H9 (cell line): ENCODE measurements around the gene RGR. TPM values are rescaled to one million over a fixed set of nuclear protein-coding genes. Genes with fewer than 3 reads are reported as not detected.

Experiments used
- DNase-seq: peaks from one replicate; pipeline ENCODE4 v3.0.0-alpha.2; 2017
- H2AFZ ChIP-seq: one replicate; pipeline ENCODE4 v1.6.1; 2013; ENCODE audit warnings: mild to moderate bottlenecking, low read length, control low read depth, moderate library complexity
- H2AK5ac ChIP-seq: 2 replicates; pipeline ENCODE4 v1.6.1; 2013; ENCODE audit warnings: low read length, control low read depth, mixed read lengths; ENCODE audit not compliant: insufficient read length
- H2BK120ac ChIP-seq: one replicate; pipeline ENCODE4 v1.6.1; 2013; ENCODE audit warnings: low read depth, mild to moderate bottlenecking, low read length, control low read depth, inconsistent platforms; ENCODE audit not compliant: poor library complexity, severe bottlenecking
- H2BK12ac ChIP-seq: 2 replicates; pipeline ENCODE4 v1.6.1; 2013; ENCODE audit warnings: low read length, control low read depth, mixed read lengths, low read depth; ENCODE audit not compliant: insufficient read length
- H2BK15ac ChIP-seq: 2 replicates; pipeline ENCODE4 v1.6.1; 2013; ENCODE audit warnings: low read depth, low read length, control low read depth
- H2BK20ac ChIP-seq: one replicate; pipeline ENCODE4 v1.6.1; 2013; ENCODE audit warnings: low read depth, mild to moderate bottlenecking, low read length, control low read depth, inconsistent platforms; ENCODE audit not compliant: poor library complexity, severe bottlenecking
- H2BK5ac ChIP-seq: 2 replicates; pipeline ENCODE4 v1.6.1; 2013; ENCODE audit warnings: low read length, control low read depth, mixed read lengths; ENCODE audit not compliant: insufficient read length
- H3K14ac ChIP-seq: 2 replicates; pipeline ENCODE4 v1.6.1; 2013; ENCODE audit warnings: low read length, control low read depth; ENCODE audit not compliant: insufficient read depth
- H3K18ac ChIP-seq: 2 replicates; pipeline ENCODE4 v1.6.1; 2013; ENCODE audit warnings: low read depth, mild to moderate bottlenecking, mixed read lengths, low read length, control low read depth; ENCODE audit not compliant: insufficient read length
- H3K23ac ChIP-seq: 2 replicates; pipeline ENCODE4 v1.6.1; 2013; ENCODE audit warnings: low read length, control low read depth, mixed read lengths, low read depth; ENCODE audit not compliant: insufficient read length
- H3K23me2 ChIP-seq: 2 replicates; pipeline ENCODE4 v1.6.1; 2013; ENCODE audit warnings: low read depth, mild to moderate bottlenecking, mixed read lengths, low read length, control low read depth; ENCODE audit not compliant: insufficient read length, poor library complexity, severe bottlenecking
- H3K27ac ChIP-seq: 2 replicates; pipeline ENCODE4 v1.5.1; 2013; ENCODE audit warnings: low read length, control low read depth, mixed read lengths, low read depth; ENCODE audit not compliant: insufficient read length
- H3K27me3 ChIP-seq: 2 replicates; pipeline ENCODE4 v1.6.1; 2013; ENCODE audit warnings: low read length, control low read depth, inconsistent platforms; ENCODE audit not compliant: insufficient read depth
- H3K4ac ChIP-seq: 2 replicates; pipeline ENCODE4 v1.6.1; 2013; ENCODE audit warnings: low read depth, mild to moderate bottlenecking, control low read depth, inconsistent platforms, low read length, moderate library complexity
- H3K4me1 ChIP-seq: 2 replicates; pipeline ENCODE4 v1.6.1; 2013; ENCODE audit warnings: low read length, control low read depth, inconsistent platforms; ENCODE audit not compliant: insufficient read depth
- H3K4me2 ChIP-seq: 2 replicates; pipeline ENCODE4 v1.6.1; 2013; ENCODE audit warnings: low read length, control low read depth, mixed read lengths; ENCODE audit not compliant: insufficient read length, insufficient read depth
- H3K56ac ChIP-seq: 2 replicates; pipeline ENCODE4 v1.6.1; 2013; ENCODE audit warnings: low read depth, mild to moderate bottlenecking, mixed read lengths, low read length, control low read depth; ENCODE audit not compliant: insufficient read length
- H3K79me1 ChIP-seq: 2 replicates; pipeline ENCODE4 v1.6.1; 2013; ENCODE audit warnings: low read depth, mild to moderate bottlenecking, moderate library complexity, low read length, control low read depth, inconsistent platforms; ENCODE audit not compliant: insufficient read depth, poor library complexity, severe bottlenecking
- H3K79me2 ChIP-seq: 2 replicates; pipeline ENCODE4 v1.6.1; 2013; ENCODE audit warnings: low read length, control low read depth, inconsistent platforms; ENCODE audit not compliant: insufficient read depth
- H3K9ac ChIP-seq: 2 replicates; pipeline ENCODE4 v1.6.1; 2013; ENCODE audit warnings: low read length, control low read depth, mixed read lengths; ENCODE audit not compliant: insufficient read length; ENCODE audit errors: extremely low read depth
- H3K9me3 ChIP-seq: one replicate; pipeline ENCODE4 v1.6.1; 2013; ENCODE audit warnings: low read depth, low read length, inconsistent platforms; ENCODE audit not compliant: control insufficient read depth
- H3T11ph ChIP-seq: one replicate; pipeline ENCODE4 v1.6.1; 2013; ENCODE audit warnings: mild to moderate bottlenecking, low read length, control low read depth, inconsistent platforms
- H4K20me1 ChIP-seq: one replicate; pipeline ENCODE4 v1.6.1; 2013; ENCODE audit not compliant: control insufficient read depth, insufficient read length, insufficient read depth
- H4K5ac ChIP-seq: 2 replicates; pipeline ENCODE4 v1.6.1; 2013; ENCODE audit warnings: low read depth, mild to moderate bottlenecking, mixed read lengths, low read length, control low read depth; ENCODE audit not compliant: insufficient read length
- H4K8ac ChIP-seq: replicated peaks from 2 replicates; pipeline ENCODE4 v1.6.1; 2013; ENCODE audit warnings: low read length, control low read depth, mixed read lengths, low read depth; ENCODE audit not compliant: insufficient read length
- H4K91ac ChIP-seq: 2 replicates; pipeline ENCODE4 v1.6.1; 2013; ENCODE audit warnings: low read depth, mild to moderate bottlenecking, moderate library complexity, mixed read lengths, low read length, control low read depth; ENCODE audit not compliant: insufficient read length
- H3K27ac Mint-ChIP-seq, 3 experiments: 2 replicates in 2 of 3; 3 replicates in 1 of 3; pipeline ENCODE4 v1.8.0; 2020 to 2021; ENCODE audit warnings: mixed read lengths in 3 of 3, mild to moderate bottlenecking in 1 of 3, moderate library complexity in 1 of 3
- H3K27me3 Mint-ChIP-seq: 2 replicates; pipeline ENCODE4 v1.8.0; 2021; ENCODE audit warnings: low read depth, mild to moderate bottlenecking, moderate library complexity, mixed read lengths
- H3K36me3 Mint-ChIP-seq, 3 experiments: 2 replicates in 2 of 3; 3 replicates in 1 of 3; pipeline ENCODE4 v1.8.0; 2020 to 2021; ENCODE audit warnings: low read depth in 3 of 3, mixed read lengths in 3 of 3; ENCODE audit not compliant: insufficient read depth in 1 of 3
- H3K4me1 Mint-ChIP-seq, 2 experiments: 2 replicates each; pipeline ENCODE4 v1.8.0; 2020; ENCODE audit warnings: mixed read lengths in 2 of 2
- H3K4me3 Mint-ChIP-seq, 2 experiments: 2 replicates in 1 of 2; 3 replicates in 1 of 2; pipeline ENCODE4 v1.8.0; 2020 to 2021; ENCODE audit warnings: mild to moderate bottlenecking in 2 of 2, mixed read lengths in 2 of 2, moderate library complexity in 1 of 2
- H3K9me3 Mint-ChIP-seq, 2 experiments: 2 replicates in 1 of 2; 3 replicates in 1 of 2; pipeline ENCODE4 v1.8.0; 2020; ENCODE audit warnings: mild to moderate bottlenecking in 2 of 2, mixed read lengths in 2 of 2, moderate library complexity in 1 of 2
- WGBS: extraction: QIAGEN DNeasy Blood & Tissue Kit; methylation state at CpG from one replicate; pipeline ENCODE4 v1.1.7; 2013; ENCODE audit warnings: missing lambda C conversion rate, low lambda C conversion rate, mixed read lengths; ENCODE audit not compliant: insufficient read length; ENCODE audit errors: extremely low coverage; 5-methylcytosine and 5-hydroxymethylcytosine counted together
- total RNA-seq: library from RNA; stranded (reverse); gene quantifications from 2 replicates; pipeline ENCODE4 v1.2.1, GENCODE V29; 2021
- TF ChIP-seq, protein P1 (sequence below): fragments of 200-600 bp; sonication (generic); conservative IDR thresholded peaks from 3 replicates; pipeline ENCODE4 v1.8.0; 2021; ENCODE audit warnings: antibody characterized with exemption, mild to moderate bottlenecking

The RGR gene
- total RNA-seq, 1 experiment from 2014 or later, result not detected

DNA sequence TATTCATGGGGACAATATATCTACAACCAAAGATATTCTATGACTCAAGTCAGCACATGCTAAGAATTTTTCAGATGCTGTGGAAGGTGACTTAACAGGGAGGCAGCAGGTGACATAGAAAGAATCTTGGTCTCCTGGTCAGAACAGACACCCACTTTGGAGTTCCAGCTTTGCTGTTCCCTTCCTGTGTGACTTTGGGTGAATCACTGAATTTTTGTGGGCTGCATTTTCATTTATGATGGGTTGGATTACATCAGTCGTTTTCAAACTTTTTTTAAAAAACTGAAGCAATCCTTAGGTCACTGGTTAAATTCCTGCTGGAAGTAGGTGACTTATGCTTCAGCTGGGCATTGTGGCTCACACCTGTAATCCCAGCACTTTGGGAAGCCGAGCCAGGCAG lies 24.9 kb downstream of the RGR start:
- H3K9ac ChIP-seq, result no peak overlapping the region
- no peak overlapping the region for H2AFZ ChIP-seq
- no peaks in the 10 kb centered on the region; the same call in 1 of the 2 replicates for H3K4me1 ChIP-seq
- H2BK15ac ChIP-seq, result no peak overlapping the region
- H2BK12ac ChIP-seq, result no peak overlapping the region
- no CpG with 5 or more reads among the region's 2 CpGs for WGBS
- no peak overlapping the region for H3K4ac ChIP-seq
- no peaks in the 10 kb centered on the region for H3K23me2 ChIP-seq
- no peak overlapping the region for H3K4me2 ChIP-seq
- no peak overlapping the region for H2BK20ac ChIP-seq
- Mint-ChIP-seq H3K9me3 (no peaks in the 10 kb centered on the region), H3K4me1 (peaks cover 15% of the 10 kb centered on the region in 2 experiments), H3K4me3 (no peak overlapping the region), H3K27ac (no peak overlapping the region), H3K36me3 (no peaks in the 10 kb centered on the region), H3K27me3 (peaks cover 4% of the 10 kb centered on the region)
- H3T11ph ChIP-seq, result no peak overlapping the region
- no peak overlapping the region for H3K56ac ChIP-seq
- no peak overlapping the region for H2BK120ac ChIP-seq
- no peak overlapping the region for H4K91ac ChIP-seq
- no peak overlapping the region for H4K8ac ChIP-seq
- H3K27me3 ChIP-seq, result no peaks in the 10 kb centered on the region
- H3K18ac ChIP-seq, result no peak overlapping the region
- no peak for DNase-seq
- no peaks in the 10 kb centered on the region for H3K79me1 ChIP-seq
- H4K20me1 ChIP-seq, result no peaks in the 10 kb centered on the region
- H3K23ac ChIP-seq, result no peak overlapping the region
- no peak overlapping the region for H2AK5ac ChIP-seq
- H3K9me3 ChIP-seq, result no peaks in the 10 kb centered on the region
- no peaks in the 10 kb centered on the region for H3K79me2 ChIP-seq
- TF ChIP-seq, protein P1, sequence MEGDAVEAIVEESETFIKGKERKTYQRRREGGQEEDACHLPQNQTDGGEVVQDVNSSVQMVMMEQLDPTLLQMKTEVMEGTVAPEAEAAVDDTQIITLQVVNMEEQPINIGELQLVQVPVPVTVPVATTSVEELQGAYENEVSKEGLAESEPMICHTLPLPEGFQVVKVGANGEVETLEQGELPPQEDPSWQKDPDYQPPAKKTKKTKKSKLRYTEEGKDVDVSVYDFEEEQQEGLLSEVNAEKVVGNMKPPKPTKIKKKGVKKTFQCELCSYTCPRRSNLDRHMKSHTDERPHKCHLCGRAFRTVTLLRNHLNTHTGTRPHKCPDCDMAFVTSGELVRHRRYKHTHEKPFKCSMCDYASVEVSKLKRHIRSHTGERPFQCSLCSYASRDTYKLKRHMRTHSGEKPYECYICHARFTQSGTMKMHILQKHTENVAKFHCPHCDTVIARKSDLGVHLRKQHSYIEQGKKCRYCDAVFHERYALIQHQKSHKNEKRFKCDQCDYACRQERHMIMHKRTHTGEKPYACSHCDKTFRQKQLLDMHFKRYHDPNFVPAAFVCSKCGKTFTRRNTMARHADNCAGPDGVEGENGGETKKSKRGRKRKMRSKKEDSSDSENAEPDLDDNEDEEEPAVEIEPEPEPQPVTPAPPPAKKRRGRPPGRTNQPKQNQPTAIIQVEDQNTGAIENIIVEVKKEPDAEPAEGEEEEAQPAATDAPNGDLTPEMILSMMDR, result no peak
- H3K14ac ChIP-seq, result no peak overlapping the region
- no peak overlapping the region for H4K5ac ChIP-seq
- no peak overlapping the region for H2BK5ac ChIP-seq
- no peak overlapping the region for H3K27ac ChIP-seq
